GM18909 (cell line): ENCODE results near the gene ZNF446.
"Not testable (repeated sequence)": the region's sequence is repeated elsewhere in the genome, so short reads cannot be mapped to it uniquely, and the experiment has no call there.

Experiments
- ATAC-seq: cut with Tn5 transposase; IDR thresholded peaks from one replicate; pipeline ENCODE4 v1.9.1; 2021; ENCODE audit warnings: mild to moderate bottlenecking; ENCODE audit not compliant: unreplicated experiment, poor library complexity

The ZNF446 gene

GRCh38 chr19:58469241-58470013 is 6.7 kb upstream of the ZNF446 start:
- ATAC-seq, result no peak

- ATAC-seq, result not testable (repeated sequence)
Measured at GRCh38 chr19:58470837-58471543, 5.2 kb upstream of the ZNF446 start.

- no peak for ATAC-seq
Measured at GRCh38 chr19:58471736-58472135, 4.4 kb upstream of the ZNF446 start.

GRCh38 chr19:58473775-58474174 is 2.4 kb upstream of the ZNF446 start:
- ATAC-seq, result no peak

DNA sequence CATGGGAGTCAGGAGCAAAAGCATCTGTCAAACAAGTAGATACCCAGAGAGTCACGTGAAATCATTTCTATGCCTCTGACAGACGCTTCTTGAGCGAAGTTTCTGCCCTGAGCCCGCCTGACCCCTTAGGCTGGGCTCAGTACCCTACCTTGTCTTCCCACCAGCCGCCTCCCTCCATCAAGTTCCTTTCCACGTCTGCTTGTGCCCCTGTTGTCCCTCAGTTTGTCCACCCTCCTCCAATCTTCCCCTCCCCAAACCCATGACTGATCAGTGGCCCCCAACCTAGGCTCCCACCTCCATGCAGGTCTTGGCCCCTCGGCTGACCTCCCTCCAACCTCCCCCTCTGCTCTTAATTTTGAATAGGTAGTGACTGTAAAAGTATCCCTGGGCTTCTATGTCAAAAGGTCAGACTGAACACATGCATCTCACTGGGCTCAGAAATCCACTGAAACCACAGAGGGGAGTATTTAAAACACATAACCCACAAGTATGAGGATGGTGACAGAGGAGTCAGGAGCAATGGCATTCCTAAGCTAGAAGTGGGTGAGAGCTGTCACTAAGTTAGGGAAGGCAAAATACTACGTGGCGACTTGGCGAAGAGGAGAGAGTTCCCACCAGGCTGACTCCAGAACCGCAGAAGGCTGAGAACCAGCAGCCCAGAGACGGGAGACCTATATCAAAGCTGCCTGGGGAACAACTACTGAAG is 1.7 kb upstream of the ZNF446 start:
- ATAC-seq, result no peak

DNA sequence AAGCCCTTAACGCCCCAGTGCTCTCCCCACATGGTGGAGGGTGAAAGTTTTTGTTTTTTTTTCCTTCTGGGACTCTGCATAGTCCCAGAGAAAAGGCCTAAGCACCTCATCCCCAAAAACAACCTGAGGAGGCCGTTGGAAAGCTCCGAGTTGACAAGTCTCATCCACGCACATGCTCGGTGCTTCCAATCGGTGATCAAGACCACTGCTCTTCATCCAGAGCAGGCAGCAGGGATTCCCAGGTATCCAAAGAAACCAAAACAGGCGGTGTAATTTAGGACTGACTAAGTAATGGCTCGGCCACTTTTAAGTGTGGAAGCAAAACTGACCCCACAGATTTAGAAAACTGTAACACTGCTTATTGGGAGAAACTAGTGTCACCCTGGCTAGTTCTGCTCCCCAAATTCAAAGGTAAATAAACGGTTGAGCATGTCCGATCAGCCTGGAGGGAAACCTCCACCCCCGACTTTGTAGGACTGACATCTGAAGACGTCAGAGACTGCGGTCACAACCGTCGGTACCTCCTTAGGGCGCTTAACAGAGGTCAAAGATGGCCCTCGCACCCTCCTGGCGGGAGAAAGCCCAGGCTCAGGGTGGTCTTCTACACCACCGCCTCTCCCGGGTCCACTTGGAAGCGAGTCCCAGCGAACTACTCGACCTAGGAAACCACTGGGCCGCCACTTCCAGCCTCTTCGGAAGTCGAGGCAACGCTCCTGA is 997 bp upstream of the ZNF446 start:
- ATAC-seq, result no peak

DNA sequence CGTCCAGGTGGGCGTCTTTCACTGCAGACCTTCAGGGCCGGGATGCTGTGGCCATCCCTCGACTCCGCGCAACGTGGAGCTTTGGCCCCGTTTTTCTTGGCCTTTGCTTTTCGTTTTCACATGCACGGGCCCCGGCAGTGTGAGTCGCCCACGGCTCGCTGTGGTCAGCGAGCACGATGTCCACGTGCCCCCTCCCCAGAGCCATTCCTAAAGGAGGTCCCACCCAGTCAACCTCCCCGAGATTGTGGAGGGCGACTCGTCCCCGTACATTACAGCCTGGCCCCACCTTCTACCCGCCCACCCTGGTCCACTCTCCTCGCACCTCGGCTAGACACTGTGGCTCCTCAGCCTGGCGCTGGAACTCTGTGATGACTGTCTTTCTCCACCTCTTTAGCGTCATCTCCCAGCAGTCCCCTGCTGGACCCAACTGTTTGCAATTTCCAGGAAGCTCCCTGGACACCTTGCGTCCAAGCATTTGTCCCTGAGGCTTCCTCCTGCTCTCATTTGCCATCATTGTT is 405 bp downstream of the ZNF446 start:
- no peak for ATAC-seq

- ATAC-seq, result no peak
Measured at GRCh38 chr19:58477130-58477529, 978 bp downstream of the ZNF446 start.

DNA sequence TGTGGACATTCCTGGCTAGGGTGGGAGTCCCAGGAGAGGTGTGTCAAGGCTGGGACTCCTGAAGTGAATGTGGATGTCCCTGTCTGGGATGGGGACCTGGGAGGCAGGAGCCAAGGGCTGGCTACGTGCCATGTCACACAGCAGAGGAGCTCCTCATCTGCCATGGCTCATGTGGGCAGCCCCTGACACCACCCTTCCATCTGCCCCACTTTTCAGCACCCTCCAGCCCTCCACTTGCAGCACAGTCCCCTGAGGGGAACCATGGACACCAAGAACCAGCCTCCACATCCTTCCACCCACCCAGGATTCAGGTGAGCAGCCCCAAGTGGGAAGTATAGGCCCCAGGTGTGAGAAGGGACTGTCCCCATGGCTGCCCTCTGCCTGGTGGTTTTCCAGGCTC is 1.7 kb downstream of the ZNF446 start:
- ATAC-seq, result no peak

GRCh38 chr19:58479303-58479702 is 3.2 kb downstream of the ZNF446 start:
- ATAC-seq, result no peak

GRCh38 chr19:58479736-58480480 is 3.8 kb downstream of the ZNF446 start:
- no peak for ATAC-seq

- no peak for ATAC-seq
Measured at GRCh38 chr19:58480481-58480830, 4.3 kb downstream of the ZNF446 start.

DNA sequence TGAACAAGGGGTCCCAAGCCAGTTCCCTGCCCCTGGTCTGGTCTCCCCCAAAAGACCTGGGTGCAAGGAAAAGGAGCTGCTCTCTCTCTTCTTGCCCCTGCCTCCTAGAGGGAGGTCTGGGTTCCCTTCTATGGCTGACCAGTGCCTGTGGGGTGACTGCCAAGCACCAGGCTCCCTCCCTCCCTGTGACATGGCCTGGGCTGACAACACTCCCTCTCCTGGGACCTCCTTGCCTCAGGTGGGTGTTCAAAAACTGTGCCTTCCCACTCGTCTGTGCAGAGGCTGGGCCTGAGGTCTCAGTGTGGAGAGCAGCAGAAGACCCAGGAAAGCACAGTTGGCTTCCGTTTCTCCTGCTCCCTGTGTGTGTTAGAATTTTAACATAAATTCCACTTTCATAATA is 4.7 kb downstream of the ZNF446 start:
- ATAC-seq, result no peak

- ATAC-seq, result no peak
Measured at GRCh38 chr19:58482372-58482771, 6.2 kb downstream of the ZNF446 start.

DNA sequence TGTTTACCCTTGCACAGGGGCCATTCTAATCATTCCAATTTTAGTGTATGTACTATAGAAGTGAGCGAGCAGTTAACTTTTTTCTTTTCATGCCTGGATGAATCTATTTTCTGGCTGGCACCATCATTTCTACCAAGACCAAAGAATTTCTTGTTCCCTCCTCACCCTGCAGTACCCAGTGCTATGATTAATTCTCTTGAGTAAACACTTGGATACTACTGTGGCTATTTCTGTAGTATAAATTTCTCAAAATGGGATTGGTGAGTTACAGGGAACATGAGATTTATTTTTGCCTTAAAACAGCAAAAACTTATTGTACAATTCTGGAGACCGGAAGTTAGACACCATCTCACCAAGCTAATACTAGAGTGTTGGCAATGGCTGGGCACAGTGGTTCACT is 7.6 kb downstream of the ZNF446 start:
- ATAC-seq, result no peak

DNA sequence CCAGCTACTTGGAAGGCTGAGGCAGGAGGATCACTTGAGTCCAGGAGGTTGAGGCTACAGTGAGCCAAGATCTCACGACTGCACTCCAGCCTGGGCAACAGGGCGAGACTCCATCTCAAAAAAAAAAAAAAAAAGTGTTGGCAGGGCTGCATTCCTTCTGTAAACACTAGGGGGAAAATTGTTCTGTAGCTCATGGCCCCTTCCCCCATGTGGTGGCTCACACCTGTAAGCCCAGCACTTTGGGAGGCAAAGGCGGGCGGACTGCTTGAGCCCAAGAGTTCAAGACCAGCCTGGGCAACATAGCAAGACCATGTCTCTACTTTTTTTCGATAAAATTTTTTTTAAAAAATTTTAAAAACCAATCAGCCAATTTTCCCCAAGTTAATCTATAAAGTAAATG is 8.2 kb downstream of the ZNF446 start:
- ATAC-seq, result not testable (repeated sequence)

DNA sequence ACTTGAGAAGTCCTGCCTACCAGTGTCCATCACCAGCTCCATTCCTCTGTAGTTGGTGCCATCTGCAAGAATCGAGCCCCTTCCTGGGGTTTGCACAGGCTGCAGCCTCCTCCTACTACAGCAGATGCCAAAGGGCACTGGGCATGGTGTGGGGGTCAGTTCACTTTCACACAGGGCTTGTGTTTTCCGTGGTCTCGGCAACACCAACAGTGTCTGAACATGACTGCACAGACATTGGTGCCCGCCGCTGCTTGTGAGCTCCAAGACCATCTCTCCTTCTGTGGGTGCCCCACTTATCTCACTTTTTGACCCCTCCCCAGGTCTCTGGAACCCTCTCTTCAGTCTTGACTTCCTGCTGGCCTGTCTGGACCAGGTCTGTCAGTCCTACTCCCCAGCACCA is 15.2 kb downstream of the ZNF446 start:
- no peak for ATAC-seq

- ATAC-seq, result no peak
Measured at GRCh38 chr19:58492265-58492664, 16.1 kb downstream of the ZNF446 start.

DNA sequence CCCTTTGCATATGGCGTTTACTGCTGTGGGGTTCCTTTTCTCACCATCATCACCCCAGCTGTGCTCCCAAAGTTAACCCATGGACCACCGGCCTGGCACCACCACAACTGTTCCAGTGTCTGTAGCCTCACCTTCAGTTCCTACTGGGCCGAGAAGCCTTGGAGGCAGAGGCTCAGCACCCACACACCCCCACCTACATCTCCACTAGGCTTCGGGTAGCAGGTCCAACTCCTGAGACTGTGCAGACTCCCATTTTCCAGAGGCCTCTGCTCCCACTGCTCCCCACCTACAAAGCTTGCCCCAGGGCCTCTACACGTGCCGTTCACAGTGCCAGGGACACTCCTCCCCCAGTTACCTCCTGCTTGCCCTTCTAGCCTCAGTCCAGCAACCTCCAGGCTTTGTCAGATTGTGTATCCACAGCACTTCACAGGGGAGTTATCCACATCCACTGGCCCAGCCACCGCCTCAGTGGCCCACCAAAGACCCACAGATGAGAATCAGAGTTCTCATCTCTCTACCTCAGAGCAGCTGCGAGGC is 21.6 kb downstream of the ZNF446 start:
- no peak for ATAC-seq
